Nephron progenitor cell (in vitro differentiated cells): Measurements from ENCODE around the gene KLK2.

ENCODE experiments used
- DNase-seq: peaks from one replicate; pipeline ENCODE4 v3.0.0; 2021
- H3K27ac Mint-ChIP-seq: 2 replicates; pipeline ENCODE4 v1.8.0; 2021; ENCODE audit warnings: mild to moderate bottlenecking, moderate library complexity, mixed read lengths
- H3K27me3 Mint-ChIP-seq: 2 replicates; pipeline ENCODE4 v1.8.0; 2021; ENCODE audit warnings: mild to moderate bottlenecking, low read depth, mixed read lengths; ENCODE audit not compliant: poor library complexity
- H3K36me3 Mint-ChIP-seq: 2 replicates; pipeline ENCODE4 v1.8.0; 2021; ENCODE audit warnings: low read depth, mixed read lengths
- H3K4me1 Mint-ChIP-seq: 2 replicates; pipeline ENCODE4 v1.8.0; 2021; ENCODE audit warnings: mixed read lengths
- H3K4me3 Mint-ChIP-seq: 2 replicates; pipeline ENCODE4 v1.8.0; 2021; ENCODE audit warnings: mild to moderate bottlenecking, moderate library complexity, mixed read lengths
- H3K9me3 Mint-ChIP-seq: 2 replicates; pipeline ENCODE4 v1.8.0; 2021; ENCODE audit warnings: mild to moderate bottlenecking, moderate library complexity, mixed read lengths
- TF ChIP-seq, protein P1 (sequence below): fragments of 200-600 bp; sonication (generic); IDR thresholded peaks from 2 replicates; pipeline ENCODE4 v1.5.0; 2021; ENCODE audit warnings: antibody characterized with exemption

The KLK2 gene

DNA sequence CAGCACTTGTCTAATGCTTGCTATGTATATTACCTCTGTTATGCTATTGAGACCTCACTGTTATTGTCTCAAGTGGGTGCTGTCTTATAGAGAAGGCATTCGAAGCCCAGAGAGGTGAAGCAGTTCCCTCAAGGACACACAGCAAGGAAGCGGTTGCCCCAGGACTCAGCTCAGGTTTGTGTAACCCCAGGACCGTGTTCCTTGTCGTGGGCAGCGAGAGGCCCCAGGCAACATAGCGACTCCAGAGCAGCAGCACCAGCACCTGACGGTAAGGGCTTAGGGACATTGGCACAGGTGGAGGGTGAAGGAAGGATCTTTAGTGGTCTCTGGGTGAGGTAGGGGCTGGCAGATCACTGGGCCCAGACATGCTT, 42.2 kb upstream of the KLK2 start:
- Mint-ChIP-seq H3K27ac (no peak overlapping the region), H3K4me3 (no peak overlapping the region), H3K9me3 (peaks cover 4% of the 10 kb centered on the region), H3K4me1 (peaks cover under 1% of the 10 kb centered on the region), H3K27me3 (peaks cover 71% of the 10 kb centered on the region), H3K36me3 (no peaks in the 10 kb centered on the region)
- DNase-seq, result no peak
- TF ChIP-seq, protein P1, sequence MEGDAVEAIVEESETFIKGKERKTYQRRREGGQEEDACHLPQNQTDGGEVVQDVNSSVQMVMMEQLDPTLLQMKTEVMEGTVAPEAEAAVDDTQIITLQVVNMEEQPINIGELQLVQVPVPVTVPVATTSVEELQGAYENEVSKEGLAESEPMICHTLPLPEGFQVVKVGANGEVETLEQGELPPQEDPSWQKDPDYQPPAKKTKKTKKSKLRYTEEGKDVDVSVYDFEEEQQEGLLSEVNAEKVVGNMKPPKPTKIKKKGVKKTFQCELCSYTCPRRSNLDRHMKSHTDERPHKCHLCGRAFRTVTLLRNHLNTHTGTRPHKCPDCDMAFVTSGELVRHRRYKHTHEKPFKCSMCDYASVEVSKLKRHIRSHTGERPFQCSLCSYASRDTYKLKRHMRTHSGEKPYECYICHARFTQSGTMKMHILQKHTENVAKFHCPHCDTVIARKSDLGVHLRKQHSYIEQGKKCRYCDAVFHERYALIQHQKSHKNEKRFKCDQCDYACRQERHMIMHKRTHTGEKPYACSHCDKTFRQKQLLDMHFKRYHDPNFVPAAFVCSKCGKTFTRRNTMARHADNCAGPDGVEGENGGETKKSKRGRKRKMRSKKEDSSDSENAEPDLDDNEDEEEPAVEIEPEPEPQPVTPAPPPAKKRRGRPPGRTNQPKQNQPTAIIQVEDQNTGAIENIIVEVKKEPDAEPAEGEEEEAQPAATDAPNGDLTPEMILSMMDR, result no peak

DNA sequence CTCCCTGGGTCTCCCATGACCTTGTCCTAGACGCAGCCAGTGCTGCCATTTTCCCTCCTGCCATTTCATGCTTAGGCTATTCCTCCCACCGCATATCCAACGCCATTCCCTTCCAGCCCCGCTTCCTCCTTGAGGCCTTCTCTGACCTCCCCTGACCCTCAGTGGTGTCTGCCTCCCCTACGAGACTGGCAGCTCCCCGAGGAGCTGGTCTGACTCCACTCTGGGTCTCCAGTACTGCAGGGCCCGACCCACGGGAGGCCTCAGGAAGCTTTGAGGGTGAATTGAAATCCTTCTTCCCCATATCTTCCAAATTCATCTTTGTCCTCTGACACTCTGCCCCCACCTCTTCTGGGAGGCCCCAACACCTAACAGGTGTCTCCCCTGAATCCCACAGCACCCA, 40.6 kb upstream of the KLK2 start:
- H3K36me3 Mint-ChIP-seq, result no peaks in the 10 kb centered on the region
- no peak overlapping the region for H3K4me3 Mint-ChIP-seq
- TF ChIP-seq, protein P1, result no peak
- H3K27me3 Mint-ChIP-seq, result peaks cover 76% of the 10 kb centered on the region
- H3K27ac Mint-ChIP-seq, result no peak overlapping the region
- H3K9me3 Mint-ChIP-seq, result no peaks in the 10 kb centered on the region
- no peak for DNase-seq
- peaks cover 12% of the 10 kb centered on the region for H3K4me1 Mint-ChIP-seq

DNA sequence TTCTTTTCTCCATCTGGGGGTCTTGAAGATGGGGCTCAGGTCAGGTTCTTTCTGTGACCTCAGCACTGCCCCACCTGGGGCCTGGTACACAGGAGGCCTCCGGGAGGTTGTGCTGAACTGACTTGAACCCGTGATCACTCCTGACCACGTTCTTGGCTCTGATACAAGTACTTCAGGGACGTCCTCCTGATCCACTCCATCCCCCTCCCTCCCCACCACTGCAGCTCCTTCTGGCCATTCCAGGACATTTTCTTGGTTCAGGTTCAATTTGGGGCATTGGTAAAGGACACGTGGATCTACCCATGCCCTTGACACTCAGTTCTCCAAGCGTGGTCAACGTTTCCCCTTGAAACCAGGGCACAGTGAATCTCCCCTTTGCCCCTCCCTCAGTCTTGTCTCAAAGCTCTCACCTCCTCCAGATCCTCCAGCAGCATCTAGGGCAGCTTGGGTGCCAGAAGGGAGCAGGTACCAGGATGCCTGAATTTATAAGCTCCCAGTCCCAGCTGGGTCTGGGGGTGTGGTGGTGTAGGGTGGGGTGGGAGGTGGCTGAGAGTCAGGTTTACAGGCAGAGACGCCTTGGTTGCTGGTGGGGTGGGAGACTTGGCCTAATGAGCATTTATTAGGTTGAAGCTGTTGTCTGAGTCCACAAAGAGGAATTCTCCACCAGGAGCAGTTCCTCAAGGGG, 40.0 kb upstream of the KLK2 start, which contains the start of gene KLK15:
TSS of gene KLK15 (minus strand) at position 458 of the 685 bp plus-strand sequence. CDS start 2,082 bp downstream, outside the sequence.
- H3K36me3 Mint-ChIP-seq, result no peaks in the 10 kb centered on the region
- H3K9me3 Mint-ChIP-seq, result no peaks in the 10 kb centered on the region
- no peak for DNase-seq
- TF ChIP-seq, protein P1, result no peak
- H3K4me3 Mint-ChIP-seq, result peak within 1 kb of the TSS; percentile 5
- H3K27me3 Mint-ChIP-seq, result peaks cover 77% of the 10 kb centered on the region
- H3K27ac Mint-ChIP-seq, result no peak within 1 kb of the TSS
- peaks cover 12% of the 10 kb centered on the region for H3K4me1 Mint-ChIP-seq

DNA sequence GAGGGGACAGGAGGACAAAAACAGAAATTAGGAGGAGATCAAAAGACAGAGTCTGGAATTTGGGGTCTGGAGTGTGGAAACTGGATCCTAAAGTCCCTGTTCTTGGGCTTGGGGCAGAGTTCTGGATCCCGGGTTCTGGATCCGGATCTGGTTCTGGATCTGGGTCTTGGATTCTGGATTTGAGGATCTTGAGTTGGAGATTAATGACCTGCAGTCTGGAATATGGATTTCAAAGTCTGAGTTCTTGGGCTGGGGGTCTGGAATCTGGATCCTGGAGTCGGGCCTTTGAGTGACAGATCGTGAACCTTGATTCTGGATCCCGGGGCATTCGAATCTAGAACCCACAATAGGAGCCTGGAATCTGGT, 39.5 kb upstream of the KLK2 start:
- H3K4me3 Mint-ChIP-seq, result peak overlapping the region; percentile 5
- H3K9me3 Mint-ChIP-seq, result no peaks in the 10 kb centered on the region
- H3K36me3 Mint-ChIP-seq, result no peaks in the 10 kb centered on the region
- H3K4me1 Mint-ChIP-seq, result peaks cover 12% of the 10 kb centered on the region
- no peak overlapping the region for H3K27ac Mint-ChIP-seq
- TF ChIP-seq, protein P1, result no peak
- peaks cover 79% of the 10 kb centered on the region for H3K27me3 Mint-ChIP-seq
- DNase-seq, result no peak

DNA sequence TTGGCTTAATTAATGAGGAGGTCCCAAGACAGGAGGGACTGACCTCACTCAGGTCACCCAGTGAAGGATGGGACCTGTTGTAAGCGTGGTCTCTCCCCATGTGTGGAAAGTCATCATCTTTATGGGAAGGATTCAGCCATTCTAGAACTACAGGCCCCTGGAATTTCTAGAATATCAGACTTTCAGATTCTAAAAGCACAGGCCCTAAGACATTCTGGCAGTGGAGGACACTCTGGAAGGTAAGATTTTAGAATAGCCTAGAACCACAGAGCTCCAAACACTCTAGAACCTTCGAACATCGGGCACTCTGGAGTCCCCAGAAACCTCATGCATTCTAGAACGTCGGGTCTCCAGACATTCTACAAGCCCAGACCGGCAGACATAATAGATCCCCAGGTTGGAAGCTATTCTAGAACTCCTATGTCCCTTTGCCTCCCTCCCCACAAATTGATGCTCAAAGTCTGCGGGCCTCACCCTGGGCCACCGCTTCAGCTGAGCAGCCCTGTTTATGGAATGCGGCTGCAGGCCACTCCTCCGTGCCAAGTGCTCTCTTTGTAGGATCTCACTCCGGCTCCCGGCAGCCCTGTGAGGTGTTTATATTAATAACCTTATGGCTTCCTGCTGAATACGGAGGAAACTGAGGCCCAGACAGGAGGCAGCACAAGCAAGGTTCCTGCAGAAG, 38.0 kb upstream of the KLK2 start:
- H3K27me3 Mint-ChIP-seq, result peaks cover 86% of the 10 kb centered on the region
- no peak overlapping the region for H3K27ac Mint-ChIP-seq
- DNase-seq, result no peak
- H3K4me3 Mint-ChIP-seq, result peak overlapping the region; percentile 88
- no peaks in the 10 kb centered on the region for H3K9me3 Mint-ChIP-seq
- no peaks in the 10 kb centered on the region for H3K36me3 Mint-ChIP-seq
- H3K4me1 Mint-ChIP-seq, result peaks cover 12% of the 10 kb centered on the region
- TF ChIP-seq, protein P1, result no peak
